GM12878 (cell line): Measurements from ENCODE around the gene PSAP.

Experiments used
- POLR2A ChIP-seq: IDR thresholded peaks from 2 replicates; pipeline ENCODE4 v1.6.1; 2011; ENCODE audit warnings: low read depth, mild to moderate bottlenecking, low read length
- POLR2AphosphoS2 ChIP-seq: IDR thresholded peaks from 2 replicates; pipeline ENCODE4 v1.6.1; 2011; ENCODE audit warnings: low read depth, mild to moderate bottlenecking, low read length, improper control_type of control experiment, moderate library complexity
- TF ChIP-seq, protein P1 (sequence below), 3 experiments: IDR thresholded peaks in 2 of 3; conservative IDR thresholded peaks in 1 of 3; 2 replicates each; pipeline ENCODE4 v1.5.1; 2011; ENCODE audit warnings: low read depth in 3 of 3, low read length in 3 of 3, mild to moderate bottlenecking in 3 of 3, control low read depth in 2 of 3, moderate library complexity in 2 of 3, inconsistent platforms in 1 of 3, mixed read lengths in 1 of 3; ENCODE audit not compliant: control insufficient read depth in 2 of 3, insufficient read depth in 1 of 3; ENCODE audit errors: extremely low read depth in 1 of 3

GRCh38 chr10:71852355-71852937 lies 1.4 kb upstream of the PSAP start:
- no peak for TF ChIP-seq POLR2A
- no peak for TF ChIP-seq POLR2AphosphoS2
- TF ChIP-seq, protein P1, sequence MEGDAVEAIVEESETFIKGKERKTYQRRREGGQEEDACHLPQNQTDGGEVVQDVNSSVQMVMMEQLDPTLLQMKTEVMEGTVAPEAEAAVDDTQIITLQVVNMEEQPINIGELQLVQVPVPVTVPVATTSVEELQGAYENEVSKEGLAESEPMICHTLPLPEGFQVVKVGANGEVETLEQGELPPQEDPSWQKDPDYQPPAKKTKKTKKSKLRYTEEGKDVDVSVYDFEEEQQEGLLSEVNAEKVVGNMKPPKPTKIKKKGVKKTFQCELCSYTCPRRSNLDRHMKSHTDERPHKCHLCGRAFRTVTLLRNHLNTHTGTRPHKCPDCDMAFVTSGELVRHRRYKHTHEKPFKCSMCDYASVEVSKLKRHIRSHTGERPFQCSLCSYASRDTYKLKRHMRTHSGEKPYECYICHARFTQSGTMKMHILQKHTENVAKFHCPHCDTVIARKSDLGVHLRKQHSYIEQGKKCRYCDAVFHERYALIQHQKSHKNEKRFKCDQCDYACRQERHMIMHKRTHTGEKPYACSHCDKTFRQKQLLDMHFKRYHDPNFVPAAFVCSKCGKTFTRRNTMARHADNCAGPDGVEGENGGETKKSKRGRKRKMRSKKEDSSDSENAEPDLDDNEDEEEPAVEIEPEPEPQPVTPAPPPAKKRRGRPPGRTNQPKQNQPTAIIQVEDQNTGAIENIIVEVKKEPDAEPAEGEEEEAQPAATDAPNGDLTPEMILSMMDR (IDR thresholded peaks at IDR 0.05 in 2 of 3, conservative IDR thresholded peaks at IDR 0.05 in 1 of 3; ENCODE audit: control insufficient read depth in 2 of 3, extremely low read depth in 1 of 3, insufficient read depth in 1 of 3, low read depth in 3 of 3, low read length in 3 of 3): no peak
